Dedifferentiated amniotic fluid mesenchymal stem cell (primary cell): ENCODE data around the gene ABLIM3.
A peak's percentile ranks its signal among the peaks of the same experiment; 100 is the strongest.

ENCODE experiments used
- DNase-seq: peaks from one replicate; pipeline ENCODE4 v3.0.0-alpha.2; 2016; ENCODE audit errors: extremely low spot score

ABLIM3 gene

DNA sequence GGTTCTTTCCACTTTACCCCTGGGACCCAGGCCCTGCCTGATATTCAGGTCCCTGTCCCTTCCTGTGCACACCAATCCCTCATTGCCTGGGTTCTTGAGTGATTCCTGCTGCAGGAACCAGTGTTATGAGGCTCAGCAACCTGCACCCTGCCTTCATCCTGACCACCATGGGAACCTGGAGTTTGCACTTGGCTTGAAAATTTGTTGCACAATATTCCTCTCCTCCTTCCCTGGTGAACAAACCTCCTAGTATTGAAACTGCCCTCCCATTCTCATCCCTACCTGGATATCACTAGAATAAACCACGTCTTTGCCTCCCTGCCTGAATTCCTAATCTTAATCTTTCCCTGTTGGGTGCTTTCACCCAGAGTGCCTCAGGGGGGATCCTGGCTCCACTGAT, 78.3 kb downstream of the ABLIM3 start:
- DNase-seq: no peak

DNA sequence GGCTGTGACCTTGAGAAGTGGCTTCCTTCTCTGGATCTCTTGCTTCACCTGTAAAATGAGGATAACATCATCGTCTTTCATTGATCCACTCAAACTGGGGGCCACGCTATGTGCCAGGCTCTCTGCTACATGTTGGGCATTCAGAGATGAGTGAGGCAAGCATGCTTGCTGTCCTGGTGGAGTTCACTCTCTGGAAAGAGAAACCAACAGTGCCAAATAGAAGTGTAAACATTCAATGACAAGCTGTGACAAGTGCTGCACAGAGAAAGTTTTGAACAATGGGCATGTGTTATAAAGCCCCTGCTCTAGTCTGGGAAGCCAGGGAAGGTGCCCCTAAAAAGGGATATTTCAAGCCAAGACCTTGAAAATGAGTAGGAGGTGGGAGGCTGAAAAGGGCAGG, 79.5 kb downstream of the ABLIM3 start:
- DNase-seq: no peak

DNA sequence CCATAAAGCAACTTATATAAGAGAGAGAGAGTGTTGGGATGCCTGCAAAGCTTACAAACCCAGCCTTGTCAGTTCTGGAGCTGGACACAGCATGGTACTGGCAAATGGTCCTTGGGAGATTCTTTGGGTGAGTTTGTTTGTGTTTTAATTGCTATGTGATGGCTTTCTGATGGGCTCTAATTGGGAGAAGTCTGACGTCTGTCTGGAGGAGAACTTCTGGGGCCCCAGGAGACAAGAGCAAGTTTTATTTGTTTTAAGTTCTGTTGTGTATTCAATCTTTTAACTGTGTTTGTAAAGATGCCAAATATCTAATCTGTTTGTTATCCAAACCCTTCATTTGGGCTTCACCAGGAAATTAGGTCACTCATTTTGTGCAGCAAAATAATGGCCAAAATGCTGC, 80.0 kb downstream of the ABLIM3 start:
- no peak for DNase-seq

DNA sequence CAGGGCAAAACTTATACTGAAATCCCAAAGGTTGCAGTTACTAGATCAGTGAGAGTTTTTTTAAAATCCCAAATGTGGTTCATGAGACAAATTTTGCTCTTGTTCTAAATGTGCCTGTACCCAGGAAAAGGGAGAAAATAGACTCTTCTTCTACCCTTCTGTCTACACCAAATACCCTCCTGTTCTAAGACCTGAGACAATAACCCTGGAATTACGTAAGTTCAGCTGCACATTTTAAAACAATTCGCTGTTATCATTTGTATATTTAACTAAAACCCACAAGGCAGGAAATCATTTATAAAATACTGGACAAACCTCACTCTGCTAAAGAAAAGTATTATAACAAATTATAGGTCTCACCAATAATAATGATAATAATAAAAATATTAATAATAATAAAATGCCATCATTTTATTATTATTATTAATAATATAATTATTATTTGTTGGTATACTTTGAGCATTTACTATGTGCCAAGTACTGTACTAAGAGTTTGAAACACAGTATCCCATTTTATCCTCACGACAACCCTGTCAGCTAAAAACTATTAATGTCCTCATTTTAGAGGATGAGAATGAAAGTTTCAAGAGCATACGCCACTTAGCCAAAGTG, 80.5 kb downstream of the ABLIM3 start:
- DNase-seq: no peak

GRCh38 chr5:149223081-149223848, 82.0 kb downstream of the ABLIM3 start:
- no peak for DNase-seq

DNA sequence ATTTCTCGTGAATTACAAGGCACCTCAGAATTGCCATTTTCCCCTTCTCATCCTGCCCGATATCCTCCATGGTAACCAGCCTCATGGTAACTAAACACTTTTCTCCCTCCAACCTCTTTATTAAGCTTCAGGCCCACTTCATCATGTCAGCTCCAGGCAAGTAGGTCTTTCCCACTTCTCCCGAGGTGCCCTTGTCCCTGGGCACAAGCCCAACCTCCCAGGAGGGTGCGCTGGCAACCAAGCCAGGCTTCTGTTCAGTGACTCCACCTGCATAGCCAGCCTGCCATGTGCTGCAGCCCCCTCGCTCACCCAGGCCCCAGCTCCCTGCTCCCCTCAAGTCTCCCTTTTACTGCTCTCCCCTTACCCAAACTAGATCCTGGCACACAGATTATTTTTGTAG, 83.0 kb downstream of the ABLIM3 start:
- DNase-seq: no peak

GRCh38 chr5:149227168-149227826, 86.0 kb downstream of the ABLIM3 start:
- DNase-seq: no peak

- DNase-seq: peak; percentile 90
Observed at GRCh38 chr5:149228618-149229297, 87.5 kb downstream of the ABLIM3 start.

GRCh38 chr5:149229298-149229937, 88.1 kb downstream of the ABLIM3 start:
- DNase-seq: no peak

DNA sequence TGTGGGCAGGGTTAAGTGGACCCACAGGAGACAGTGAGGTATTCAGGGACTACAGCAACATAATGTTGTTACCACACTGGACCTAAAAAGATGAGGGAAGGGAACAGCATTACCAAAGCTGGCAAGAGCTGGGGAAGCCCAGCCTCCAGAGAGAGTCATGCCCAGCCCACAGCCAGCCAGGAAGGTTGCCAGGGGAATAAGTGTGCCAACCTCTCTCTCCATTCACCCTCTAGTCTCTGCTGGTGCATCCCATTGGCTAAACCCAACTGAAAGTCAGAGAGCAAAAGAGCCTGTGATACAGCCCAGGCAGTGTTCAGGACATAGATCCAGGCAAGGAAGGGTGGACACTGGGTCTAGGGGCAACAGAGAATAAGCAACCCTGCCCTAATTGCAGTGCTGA, 94.5 kb downstream of the ABLIM3 start:
- no peak for DNase-seq

DNA sequence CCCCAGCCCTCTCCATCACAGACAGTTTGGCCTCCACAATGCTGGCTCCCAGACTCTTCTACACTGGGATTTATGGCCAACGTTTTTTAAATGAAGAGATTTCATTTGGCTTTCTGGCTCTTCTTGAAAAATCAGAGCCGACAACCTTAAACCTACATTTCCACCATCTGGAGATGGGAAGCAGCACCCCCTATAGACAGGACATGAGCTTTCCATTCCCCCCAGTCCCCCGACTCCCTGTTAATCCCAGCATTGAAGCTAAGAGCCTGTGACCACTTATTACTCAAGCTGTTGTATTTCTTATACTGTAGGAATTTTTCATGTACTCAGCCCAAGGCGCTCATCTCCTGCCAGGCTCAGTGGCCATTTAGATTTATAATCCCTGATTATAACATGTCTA, 96.4 kb downstream of the ABLIM3 start:
- no peak for DNase-seq

- DNase-seq: no peak
Observed at GRCh38 chr5:149238540-149238939, 97.2 kb downstream of the ABLIM3 start.

DNA sequence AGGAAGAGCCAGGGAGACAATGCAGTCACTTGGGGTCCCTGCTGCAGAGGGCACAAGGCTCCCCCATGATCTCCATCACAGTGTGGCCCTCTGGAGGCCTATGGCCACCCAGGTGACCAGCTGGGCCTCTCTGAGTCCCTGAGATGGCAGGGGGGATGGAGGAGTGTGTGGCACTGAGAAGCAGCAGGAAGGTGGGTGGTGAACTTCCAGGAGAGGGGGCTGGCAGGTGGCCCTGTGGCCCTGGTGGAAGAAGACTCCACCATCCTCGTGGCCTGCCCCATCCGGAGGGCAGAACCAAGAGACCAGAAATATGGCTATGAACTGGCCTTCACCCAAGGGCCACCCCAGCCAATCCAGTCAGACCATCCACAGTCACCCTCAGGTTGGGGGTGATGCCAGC, 98.6 kb downstream of the ABLIM3 start:
- no peak for DNase-seq

DNA sequence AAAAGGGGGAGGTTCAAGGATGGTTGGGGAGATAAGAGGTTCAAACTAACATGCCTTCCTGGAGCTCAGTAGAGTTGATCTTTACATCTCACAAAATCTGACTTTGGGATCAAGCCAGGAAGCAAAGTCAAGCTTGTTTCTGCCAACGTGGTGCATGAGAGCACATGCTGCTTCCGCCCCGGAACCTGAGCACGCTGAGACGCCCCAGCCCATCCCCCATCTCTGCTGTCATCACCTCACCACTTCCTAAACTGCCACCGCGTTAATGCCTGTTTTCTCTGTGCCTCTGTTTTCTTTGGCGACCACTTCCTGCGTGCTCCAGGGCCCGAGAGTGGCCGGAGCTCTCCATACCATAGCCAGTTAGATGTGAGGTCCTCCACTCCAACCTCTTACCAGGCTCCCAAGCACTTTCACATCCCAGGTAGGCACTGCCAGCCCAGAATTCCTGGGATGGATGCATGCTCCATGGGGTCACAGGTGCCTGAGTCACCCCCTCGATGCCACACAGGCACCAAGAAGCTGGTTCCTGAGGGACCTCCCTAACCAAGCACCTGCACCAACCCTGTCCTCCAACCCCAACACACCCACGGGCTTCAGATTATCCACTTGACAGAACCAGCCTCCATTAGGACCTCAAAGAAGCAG, 99.2 kb downstream of the ABLIM3 start:
- no peak for DNase-seq

DNA sequence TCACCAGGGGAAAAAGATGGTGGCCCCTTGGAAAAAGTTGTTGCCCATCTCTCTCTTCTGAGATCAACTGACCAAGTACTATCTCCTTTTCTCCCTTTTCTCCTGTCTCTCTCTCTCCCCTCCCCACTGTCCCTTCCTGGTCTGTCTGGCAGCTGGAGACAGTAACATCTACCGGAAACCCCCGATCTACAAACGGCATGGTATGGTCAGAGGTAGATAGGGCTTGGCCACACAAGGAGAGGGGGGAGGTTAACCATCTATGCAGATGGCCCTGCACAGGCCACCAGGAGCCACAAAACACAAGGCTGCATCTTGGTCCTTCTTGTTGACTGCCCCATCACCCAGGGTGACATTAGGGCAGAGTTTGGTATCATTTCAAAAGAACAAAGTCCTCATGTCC, 101.0 kb downstream of the ABLIM3 start:
- no peak for DNase-seq

GRCh38 chr5:149246906-149247305, 105.6 kb downstream of the ABLIM3 start:
- DNase-seq: no peak

DNA sequence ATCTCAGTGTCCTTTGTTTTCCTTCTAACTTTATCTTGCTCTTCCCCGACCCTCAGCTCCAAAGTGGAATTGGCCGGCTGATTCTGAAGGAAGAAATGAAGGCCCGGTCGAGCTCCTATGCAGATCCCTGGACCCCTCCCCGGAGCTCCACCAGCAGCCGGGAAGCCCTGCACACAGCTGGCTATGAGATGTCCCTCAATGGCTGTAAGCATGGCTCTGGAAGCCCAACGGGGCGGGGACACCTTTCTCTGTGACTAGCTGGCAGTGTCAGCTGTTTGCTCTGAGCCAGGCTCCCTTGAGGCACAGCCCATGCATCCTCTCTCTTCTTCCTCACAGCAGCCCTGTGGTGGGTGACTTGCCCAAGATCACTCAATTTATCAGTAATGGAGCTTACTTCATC, 106.4 kb downstream of the ABLIM3 start:
- no peak for DNase-seq

DNA sequence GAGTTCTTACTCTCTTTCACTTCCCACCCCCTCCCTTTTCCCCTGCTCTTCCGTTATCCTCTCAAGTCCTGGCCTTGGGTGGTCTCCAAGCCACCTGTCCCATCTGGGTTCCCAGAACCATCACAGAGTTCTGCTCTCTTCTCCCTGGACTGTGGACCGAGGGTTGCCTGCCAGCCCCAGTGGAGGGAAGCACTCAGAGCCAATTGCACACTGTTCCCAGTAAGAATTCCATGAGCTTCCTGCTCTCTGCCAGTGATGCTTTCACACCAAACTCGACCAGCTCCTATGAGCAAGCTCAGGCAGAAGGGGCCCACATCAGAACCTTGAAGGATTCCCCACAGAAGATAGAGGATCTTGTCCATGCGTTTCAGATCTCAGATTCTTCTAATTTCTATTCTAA, 110.3 kb downstream of the ABLIM3 start:
- no peak for DNase-seq

DNA sequence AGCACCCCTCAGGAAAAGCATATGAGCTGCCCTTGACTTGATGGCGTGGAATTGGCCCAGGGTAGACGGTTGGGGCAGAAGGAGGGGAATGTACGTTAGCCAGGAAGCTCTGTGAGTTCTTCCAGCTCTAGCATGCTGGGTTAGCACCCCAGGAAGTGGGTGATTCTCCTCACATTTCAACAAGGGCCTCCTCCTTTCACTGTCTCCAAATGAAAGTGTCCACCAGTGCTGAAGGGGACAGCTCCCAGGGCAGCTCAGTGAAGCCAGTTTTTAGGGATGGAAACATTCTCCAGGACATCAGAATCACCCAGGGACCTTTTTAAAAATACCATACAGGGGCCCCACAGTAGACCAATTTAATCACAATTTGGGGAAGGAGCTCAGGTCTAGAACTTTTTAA, 113.2 kb downstream of the ABLIM3 start:
- no peak for DNase-seq

DNA sequence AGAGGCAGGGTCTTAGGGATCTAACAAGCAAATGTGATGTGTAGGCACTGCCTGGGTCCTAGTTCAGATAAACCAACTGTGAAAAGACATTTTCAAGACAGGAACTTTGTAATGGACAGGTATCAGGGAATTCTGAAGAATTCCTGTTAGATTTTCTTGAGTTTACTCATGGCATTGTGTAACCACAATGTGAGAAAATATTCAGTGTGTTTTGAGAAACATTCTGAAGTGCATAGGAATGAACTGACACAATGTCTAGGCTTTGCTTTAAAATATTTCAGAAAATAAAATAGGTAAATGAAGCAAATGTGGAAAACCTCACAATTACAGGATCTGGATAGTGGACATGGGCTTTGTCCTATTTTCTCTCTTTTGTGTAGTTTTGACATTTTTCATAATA, 115.2 kb downstream of the ABLIM3 start:
- no peak for DNase-seq

- no peak for DNase-seq
Observed at GRCh38 chr5:149257131-149257530, 115.8 kb downstream of the ABLIM3 start.
